ENCODE results near the gene TXK.

The TXK gene

GRCh38 chr4:48127231-48127630, 6.8 kb downstream of the TXK start:
- Histone ChIP-seq H2BK5ac (ENCODE audit: low read depth, low read length, poor library complexity, severe bottlenecking) (no peak overlapping the region), H2BK120ac (ENCODE audit: low read depth, low read length) (no peak overlapping the region), H3K18ac (ENCODE audit: low read depth in 1 of 2, low read length in 2 of 2) (no peak overlapping the region), H3K4ac (ENCODE audit: low read depth in 1 of 2, low read length in 2 of 2) (no peak overlapping the region), H3K79me1 (replicated peaks; ENCODE audit: low read length, poor library complexity, severe bottlenecking) (no peaks in the 10 kb centered on the region), H3K14ac (ENCODE audit: low read length in 2 of 2) (no peak overlapping the region), H2AFZ (ENCODE audit: low read depth, low read length) (no peak overlapping the region), H3K4me3 (ENCODE audit: insufficient read depth in 1 of 2, low read depth in 1 of 2, low read length in 2 of 2) (no peak overlapping the region), H2BK15ac (ENCODE audit: low read depth, poor library complexity, severe bottlenecking) (no peak overlapping the region), H2AK5ac (ENCODE audit: low read length, severe bottlenecking) (no peak overlapping the region), H3K27me3 (ENCODE audit: control insufficient read depth in 1 of 2, insufficient read depth in 1 of 2, low read length in 2 of 2) (peaks cover 4 to 5% of the 10 kb centered on the region in 2 experiments), H3K4me1 (ENCODE audit: control insufficient read depth, insufficient read depth, low read depth, low read length) (peaks cover 10% of the 10 kb centered on the region), H3K9me3 (ENCODE audit: control insufficient read depth, low read length) (no peaks in the 10 kb centered on the region), H3K4me2 (ENCODE audit: low read length, poor library complexity, severe bottlenecking) (no peak overlapping the region), H3K36me3 (ENCODE audit: control insufficient read depth in 1 of 2, insufficient read depth in 2 of 2, low read depth in 1 of 2, low read length in 2 of 2) (no peaks in the 10 kb centered on the region), H2BK12ac (ENCODE audit: low read length in 2 of 2) (no peak overlapping the region), H4K91ac (ENCODE audit: low read length) (no peak overlapping the region), H3K9ac (ENCODE audit: low read length) (no peak overlapping the region), H4K8ac (ENCODE audit: low read length) (no peak overlapping the region), H3K27ac (ENCODE audit: low read length, poor library complexity, severe bottlenecking) (peak overlapping the region; percentile 79), H3K23ac (ENCODE audit: low read length in 2 of 2) (no peak overlapping the region)
- no peak for DNase-seq
- WGBS: 29% methylated on average over 3 of the region's 3 CpGs

GRCh38 chr4:48126621-48127020, 7.4 kb downstream of the TXK start:
- DNase-seq: no peak
- Histone ChIP-seq H3K18ac (ENCODE audit: low read depth in 1 of 2, low read length in 2 of 2) (no peak overlapping the region), H3K23ac (ENCODE audit: low read length in 2 of 2) (no peak overlapping the region), H3K27me3 (ENCODE audit: control insufficient read depth in 1 of 2, insufficient read depth in 1 of 2, low read length in 2 of 2) (peaks cover 4 to 5% of the 10 kb centered on the region in 2 experiments), H3K4me3 (ENCODE audit: insufficient read depth in 1 of 2, low read depth in 1 of 2, low read length in 2 of 2) (no peak overlapping the region), H4K91ac (ENCODE audit: low read length) (no peak overlapping the region), H3K79me1 (replicated peaks; ENCODE audit: low read length, poor library complexity, severe bottlenecking) (no peaks in the 10 kb centered on the region), H2BK5ac (ENCODE audit: low read depth, low read length, poor library complexity, severe bottlenecking) (no peak overlapping the region), H3K14ac (ENCODE audit: low read length in 2 of 2) (no peak overlapping the region), H3K27ac (ENCODE audit: low read length, poor library complexity, severe bottlenecking) (no peak overlapping the region), H2AK5ac (ENCODE audit: low read length, severe bottlenecking) (peak overlapping the region; percentile 74), H3K36me3 (ENCODE audit: control insufficient read depth in 1 of 2, insufficient read depth in 2 of 2, low read depth in 1 of 2, low read length in 2 of 2) (no peaks in the 10 kb centered on the region), H2BK15ac (ENCODE audit: low read depth, poor library complexity, severe bottlenecking) (no peak overlapping the region), H3K4me1 (ENCODE audit: control insufficient read depth, insufficient read depth, low read depth, low read length) (peaks cover 10% of the 10 kb centered on the region), H3K4ac (ENCODE audit: low read depth in 1 of 2, low read length in 2 of 2) (no peak overlapping the region), H3K9me3 (ENCODE audit: control insufficient read depth, low read length) (no peaks in the 10 kb centered on the region), H3K4me2 (ENCODE audit: low read length, poor library complexity, severe bottlenecking) (no peak overlapping the region), H3K9ac (ENCODE audit: low read length) (no peak overlapping the region), H2AFZ (ENCODE audit: low read depth, low read length) (no peak overlapping the region), H2BK120ac (ENCODE audit: low read depth, low read length) (no peak overlapping the region), H2BK12ac (ENCODE audit: low read length in 2 of 2) (no peak overlapping the region), H4K8ac (ENCODE audit: low read length) (no peak overlapping the region)
- no CpG with 5 or more reads among the region's 1 CpG for WGBS

GRCh38 chr4:48124870-48125269, 9.2 kb downstream of the TXK start:
- Histone ChIP-seq H4K91ac (ENCODE audit: low read length) (no peak overlapping the region), H3K14ac (ENCODE audit: low read length in 2 of 2) (no peak overlapping the region), H2BK15ac (ENCODE audit: low read depth, poor library complexity, severe bottlenecking) (no peak overlapping the region), H3K79me1 (replicated peaks; ENCODE audit: low read length, poor library complexity, severe bottlenecking) (no peaks in the 10 kb centered on the region), H3K4me1 (ENCODE audit: control insufficient read depth, insufficient read depth, low read depth, low read length) (peaks cover 10% of the 10 kb centered on the region), H3K9ac (ENCODE audit: low read length) (no peak overlapping the region), H2AK5ac (ENCODE audit: low read length, severe bottlenecking) (no peak overlapping the region), H2BK5ac (ENCODE audit: low read depth, low read length, poor library complexity, severe bottlenecking) (no peak overlapping the region), H3K18ac (ENCODE audit: low read depth in 1 of 2, low read length in 2 of 2) (no peak overlapping the region), H2BK12ac (ENCODE audit: low read length in 2 of 2) (no peak overlapping the region), H3K36me3 (ENCODE audit: control insufficient read depth in 1 of 2, insufficient read depth in 2 of 2, low read depth in 1 of 2, low read length in 2 of 2) (no peaks in the 10 kb centered on the region), H2AFZ (ENCODE audit: low read depth, low read length) (no peak overlapping the region), H2BK120ac (ENCODE audit: low read depth, low read length) (no peak overlapping the region), H3K4me3 (ENCODE audit: insufficient read depth in 1 of 2, low read depth in 1 of 2, low read length in 2 of 2) (no peak overlapping the region), H3K4me2 (ENCODE audit: low read length, poor library complexity, severe bottlenecking) (no peak overlapping the region), H3K9me3 (ENCODE audit: control insufficient read depth, low read length) (no peaks in the 10 kb centered on the region), H3K23ac (ENCODE audit: low read length in 2 of 2) (no peak overlapping the region), H3K27ac (ENCODE audit: low read length, poor library complexity, severe bottlenecking) (no peak overlapping the region), H4K8ac (ENCODE audit: low read length) (no peak overlapping the region), H3K4ac (ENCODE audit: low read depth in 1 of 2, low read length in 2 of 2) (no peak overlapping the region), H3K27me3 (ENCODE audit: control insufficient read depth in 1 of 2, insufficient read depth in 1 of 2, low read length in 2 of 2) (peaks cover 4 to 5% of the 10 kb centered on the region in 2 experiments)
- WGBS: 96% methylated on average over 2 of the region's 2 CpGs
- DNase-seq: no peak

GRCh38 chr4:48122756-48123155, 11.3 kb downstream of the TXK start:
- Histone ChIP-seq H2BK12ac (ENCODE audit: low read length in 2 of 2) (no peak overlapping the region), H2BK5ac (ENCODE audit: low read depth, low read length, poor library complexity, severe bottlenecking) (no peak overlapping the region), H2BK120ac (ENCODE audit: low read depth, low read length) (no peak overlapping the region), H3K4ac (ENCODE audit: low read depth in 1 of 2, low read length in 2 of 2) (no peak overlapping the region), H2BK15ac (ENCODE audit: low read depth, poor library complexity, severe bottlenecking) (no peak overlapping the region), H3K18ac (ENCODE audit: low read depth in 1 of 2, low read length in 2 of 2) (no peak overlapping the region), H3K4me2 (ENCODE audit: low read length, poor library complexity, severe bottlenecking) (no peak overlapping the region), H3K9me3 (ENCODE audit: control insufficient read depth, low read length) (no peaks in the 10 kb centered on the region), H3K36me3 (ENCODE audit: control insufficient read depth in 1 of 2, insufficient read depth in 2 of 2, low read depth in 1 of 2, low read length in 2 of 2) (no peaks in the 10 kb centered on the region), H3K79me1 (replicated peaks; ENCODE audit: low read length, poor library complexity, severe bottlenecking) (no peaks in the 10 kb centered on the region), H3K27me3 (ENCODE audit: control insufficient read depth in 1 of 2, insufficient read depth in 1 of 2, low read length in 2 of 2) (peaks cover 4 to 5% of the 10 kb centered on the region in 2 experiments), H3K4me3 (ENCODE audit: insufficient read depth in 1 of 2, low read depth in 1 of 2, low read length in 2 of 2) (no peak overlapping the region), H3K14ac (ENCODE audit: low read length in 2 of 2) (no peak overlapping the region), H4K91ac (ENCODE audit: low read length) (no peak overlapping the region), H3K9ac (ENCODE audit: low read length) (no peak overlapping the region), H3K23ac (ENCODE audit: low read length in 2 of 2) (no peak overlapping the region), H3K27ac (ENCODE audit: low read length, poor library complexity, severe bottlenecking) (no peak overlapping the region), H2AK5ac (ENCODE audit: low read length, severe bottlenecking) (no peak overlapping the region), H2AFZ (ENCODE audit: low read depth, low read length) (no peak overlapping the region), H3K4me1 (ENCODE audit: control insufficient read depth, insufficient read depth, low read depth, low read length) (peaks cover 4% of the 10 kb centered on the region), H4K8ac (ENCODE audit: low read length) (no peak overlapping the region)
- no peak for DNase-seq
- 96% methylated on average over 1 of the region's 1 CpG for WGBS
